GM12878 (cell line): Measurements from ENCODE around the gene PIP4K2A. TPM values are rescaled to one million over a fixed set of nuclear protein-coding genes. Genes with fewer than 3 reads are reported as not detected.

ENCODE experiments used
- ATAC-seq: fragments of 200-7000 bp; cut with Tn5 transposase; 3 replicates; pipeline ENCODE4 v1.9.1; 2020; ENCODE audit warnings: mild to moderate bottlenecking, moderate library complexity
- BruUV-seq: library from RNA; stranded (reverse); fragments of 400-500 nt; replicated peaks from 2 replicates; lab custom pipeline; 2021; lab: Mats Ljungman, UMichigan
- CTCF ChIA-PET: fragments of 300-600 bp; sonication (Branson Sonifier 250); formaldehyde crosslinking; extraction: SDS; loops from one replicate; lab custom pipeline; 2021; ENCODE audit warnings: inconsistent platforms; lab: Yijun Ruan, JAX
- POLR2A ChIA-PET: fragments of 350-600 bp; formaldehyde crosslinking; extraction: SDS; loops from one replicate; lab custom pipeline; 2021; ENCODE audit warnings: inconsistent platforms; lab: Charles Lee
- RAD21 ChIA-PET: fragments of 300-600 bp; sonication (Branson Sonifier 250); formaldehyde crosslinking; loops from one replicate; lab custom pipeline; 2023; ENCODE audit warnings: antibody characterized with exemption; ENCODE audit not compliant: unreplicated experiment; lab: Charles Lee
- SMC1A ChIA-PET: fragments of 300-600 bp; sonication (Branson Sonifier 250); formaldehyde crosslinking; loops from one replicate; lab custom pipeline; 2023; ENCODE audit not compliant: unreplicated experiment, uncharacterized antibody; lab: Charles Lee
- DNase-seq: peaks from one replicate; pipeline ENCODE4 v3.0.0-alpha.2; 2011; ENCODE audit warnings: low read depth, low spot score
- FAIRE-seq: peaks from 3 replicates; lab custom pipeline; 2011; peaks lifted over from hg19 to GRCh38; lab: Jason Lieb, UNC
- H2AFZ ChIP-seq: 2 replicates; pipeline ENCODE4 v1.6.0; 2011; ENCODE audit warnings: low read depth, low read length, control low read depth; ENCODE audit not compliant: control insufficient read depth
- H3K27ac ChIP-seq: 2 replicates; pipeline ENCODE4 v1.5.1; 2011; ENCODE audit warnings: control low read depth; ENCODE audit not compliant: control insufficient read depth, insufficient read depth
- H3K27me3 ChIP-seq, 2 experiments: replicated peaks in 1 of 2; 2 replicates each; pipeline versions ENCODE4 v1.6.0 to v1.6.1; 2011; ENCODE audit warnings: low read length in 1 of 2; ENCODE audit not compliant: control insufficient read depth in 2 of 2, insufficient read depth in 2 of 2
- H3K36me3 ChIP-seq, 2 experiments: 2 replicates each; pipeline ENCODE4 v1.5.1; 2011; ENCODE audit warnings: low read length in 1 of 2; ENCODE audit not compliant: control insufficient read depth in 2 of 2, insufficient read depth in 2 of 2
- H3K4me1 ChIP-seq: 2 replicates; pipeline ENCODE4 v1.6.1; 2011; ENCODE audit warnings: mild to moderate bottlenecking, low read length, moderate library complexity, mixed read lengths; ENCODE audit not compliant: control insufficient read depth, insufficient read depth
- H3K4me2 ChIP-seq: 2 replicates; pipeline ENCODE4 v1.6.0; 2011; ENCODE audit warnings: control low read depth; ENCODE audit not compliant: control insufficient read depth, insufficient read depth
- H3K4me3 ChIP-seq: fragments of 200-600 bp; sonication (generic); 2 replicates; pipeline ENCODE4 v1.5.1; 2016
- H3K79me2 ChIP-seq: 2 replicates; pipeline ENCODE4 v1.6.0; 2011; ENCODE audit warnings: low read length; ENCODE audit not compliant: control insufficient read depth, insufficient read depth
- H3K9ac ChIP-seq: 2 replicates; pipeline ENCODE4 v1.8.0; 2011; ENCODE audit warnings: low read length, control low read depth, mixed read lengths; ENCODE audit not compliant: control insufficient read depth, insufficient read depth
- H3K9me3 ChIP-seq: replicated peaks from 3 replicates; pipeline ENCODE4 v1.5.1; 2011; ENCODE audit warnings: mild to moderate bottlenecking, low read length; ENCODE audit not compliant: control insufficient read depth, insufficient read depth
- H4K20me1 ChIP-seq: 2 replicates; pipeline ENCODE4 v1.6.0; 2011; ENCODE audit not compliant: control insufficient read depth, insufficient read depth
- CHD2 ChIP-seq: IDR thresholded peaks from 2 replicates; pipeline ENCODE4 v1.6.1; 2011; ENCODE audit warnings: low read depth, low read length, improper control_type of control experiment, borderline replicate concordance
- EGR1 ChIP-seq, 2 experiments: IDR thresholded peaks; 1 replicate in 1 of 2; 2 replicates in 1 of 2; pipeline ENCODE4 v1.6.1; 2011 to 2012; ENCODE audit warnings: low read depth in 2 of 2, low read length in 2 of 2, borderline replicate concordance in 1 of 2, mild to moderate bottlenecking in 1 of 2, moderate library complexity in 1 of 2
- JUNB ChIP-seq: IDR thresholded peaks from 2 replicates; pipeline ENCODE4 v1.6.1; 2016; ENCODE audit warnings: antibody characterized with exemption, mild to moderate bottlenecking
- KLF5 ChIP-seq: fragments of 450-650 bp; IDR thresholded peaks from 2 replicates; pipeline ENCODE4 v1.6.1; 2014; ENCODE audit warnings: mild to moderate bottlenecking; ENCODE audit not compliant: partially characterized antibody
- PML ChIP-seq: IDR thresholded peaks from 2 replicates; pipeline ENCODE4 v1.6.1; 2012; ENCODE audit warnings: low read length, inconsistent platforms
- ZZZ3 ChIP-seq: IDR thresholded peaks from 2 replicates; pipeline ENCODE4 v1.6.1; 2011; ENCODE audit warnings: low read depth; ENCODE audit not compliant: control insufficient read depth, insufficient read length
- WGBS: methylation state at CpG from one replicate; pipeline ENCODE4 v1.1.6; 2016; ENCODE audit warnings: low lambda C conversion rate; ENCODE audit not compliant: insufficient replicate concordance, insufficient coverage; ENCODE audit errors: missing lambda C conversion rate; 5-methylcytosine and 5-hydroxymethylcytosine counted together
- in situ Hi-C: fragments of 300-500 bp; cut with MboI; formaldehyde crosslinking; loops from 9 replicates; pipeline ENCODE4 v1.14.3; 2018; ENCODE audit warnings: mixed read lengths
- intact Hi-C: fragments of 100-400 bp; cut with micrococcal nuclease; formaldehyde crosslinking; loops from one replicate; pipeline ENCODE4 v1.14.2; 2022; ENCODE audit not compliant: unreplicated experiment
- polyA plus RNA-seq, 11 experiments: library from polyadenylated mRNA; depleted of rRNA in 4 of 11; unstranded in 6 of 11; stranded (reverse) in 5 of 11; fragments of >200 nt; fragmentation: Nextera tagmentation in 4 of 11; fragmentation: Illumina TruSeq in 1 of 11; extraction: Ambion mirVana in 4 of 11; extraction: Trizol in 1 of 11; gene quantifications; 1 replicate in 1 of 11; 2 replicates in 10 of 11; pipeline versions ENCODE4 v1.2.1 to v1.2.3, GENCODE V29; 2011 to 2016; ENCODE audit warnings: inconsistent platforms in 2 of 11, missing spikeins in 2 of 11, low read depth in 1 of 11
- total RNA-seq, 4 experiments: library from RNA; depleted of rRNA in 3 of 4; stranded (reverse); fragments of >200 nt in 3 of 4; fragmentation: Illumina TruSeq in 1 of 4; extraction: Trizol in 1 of 4; gene quantifications; 2 replicates each; pipeline versions ENCODE4 v1.2.1 to v1.2.3, GENCODE V29; 2013 to 2021
- TF ChIP-seq, protein P1 (sequence below): fragments of 450-650 bp; formaldehyde crosslinking; IDR thresholded peaks from 2 replicates; pipeline ENCODE4 v1.4.0; 2022; ENCODE audit warnings: mild to moderate bottlenecking, moderate library complexity

The PIP4K2A gene
- total and polyA plus RNA-seq, 10 of the 15 experiments (the other 5 are each of a cell fraction or from before 2014, with no cell fraction given) = 54.3 to 139 (median 84.4) TPM

- in situ Hi-C loops (no loop called here), intact Hi-C loops (no loop called here)
- FAIRE-seq = no peak
- ChIA-PET POLR2A (interaction anchor here (0.8 to 2.3 kb wide), 6 partner anchors 10 to 250 kb away, joined by 3 to 6 read pairs (median 3); no protein-coding TSS in a partner anchor), RAD21 (interaction anchor here (0.7 to 5.3 kb wide), 6 partner anchors 15 to 519 kb away, joined by 3 to 48 read pairs (median 12); partner anchors contain the start of gene PIP4K2A), CTCF (interaction anchor here (1.4 to 2.5 kb wide), 2 partner anchors 10 to 15 kb away, joined by 3 to 7 read pairs; no protein-coding TSS in a partner anchor), SMC1A (interaction anchor here (1.5 to 11.0 kb wide), 12 partner anchors 11 to 265 kb away, joined by 4 to 107 read pairs (median 21); partner anchors contain the start of gene PIP4K2A)
- Histone ChIP-seq H3K9ac (no peak overlapping the region), H3K27me3 (no peaks in the 10 kb centered on the region), H2AFZ (no peak overlapping the region), H3K79me2 (peaks cover 98% of the 10 kb centered on the region), H3K4me2 (no peak overlapping the region), H3K27ac (peak overlapping the region; percentile 38), H3K9me3 (no peaks in the 10 kb centered on the region; the same call in 2 of the 3 replicates), H4K20me1 (peaks cover 3% of the 10 kb centered on the region; the same call in 1 of the 2 replicates), H3K36me3 (peaks cover 1 to 2% of the 10 kb centered on the region in 2 experiments; a peak in 2 of 4 replicates), H3K4me1 (peaks cover 43% of the 10 kb centered on the region), H3K4me3 (no peak overlapping the region)
- 100% methylated on average over 1 of the region's 1 CpG for WGBS
- no peak for ATAC-seq
- DNase-seq = no peak
- TF ChIP-seq EGR1 (IDR thresholded peaks at IDR 0.05; ENCODE audit: borderline replicate concordance in 1 of 2, low read depth in 2 of 2, low read length in 2 of 2) (no peak), ZZZ3 (no peak), PML (no peak), CHD2 (no peak), JUNB (no peak), KLF5 (no peak)
- TF ChIP-seq, protein P1, sequence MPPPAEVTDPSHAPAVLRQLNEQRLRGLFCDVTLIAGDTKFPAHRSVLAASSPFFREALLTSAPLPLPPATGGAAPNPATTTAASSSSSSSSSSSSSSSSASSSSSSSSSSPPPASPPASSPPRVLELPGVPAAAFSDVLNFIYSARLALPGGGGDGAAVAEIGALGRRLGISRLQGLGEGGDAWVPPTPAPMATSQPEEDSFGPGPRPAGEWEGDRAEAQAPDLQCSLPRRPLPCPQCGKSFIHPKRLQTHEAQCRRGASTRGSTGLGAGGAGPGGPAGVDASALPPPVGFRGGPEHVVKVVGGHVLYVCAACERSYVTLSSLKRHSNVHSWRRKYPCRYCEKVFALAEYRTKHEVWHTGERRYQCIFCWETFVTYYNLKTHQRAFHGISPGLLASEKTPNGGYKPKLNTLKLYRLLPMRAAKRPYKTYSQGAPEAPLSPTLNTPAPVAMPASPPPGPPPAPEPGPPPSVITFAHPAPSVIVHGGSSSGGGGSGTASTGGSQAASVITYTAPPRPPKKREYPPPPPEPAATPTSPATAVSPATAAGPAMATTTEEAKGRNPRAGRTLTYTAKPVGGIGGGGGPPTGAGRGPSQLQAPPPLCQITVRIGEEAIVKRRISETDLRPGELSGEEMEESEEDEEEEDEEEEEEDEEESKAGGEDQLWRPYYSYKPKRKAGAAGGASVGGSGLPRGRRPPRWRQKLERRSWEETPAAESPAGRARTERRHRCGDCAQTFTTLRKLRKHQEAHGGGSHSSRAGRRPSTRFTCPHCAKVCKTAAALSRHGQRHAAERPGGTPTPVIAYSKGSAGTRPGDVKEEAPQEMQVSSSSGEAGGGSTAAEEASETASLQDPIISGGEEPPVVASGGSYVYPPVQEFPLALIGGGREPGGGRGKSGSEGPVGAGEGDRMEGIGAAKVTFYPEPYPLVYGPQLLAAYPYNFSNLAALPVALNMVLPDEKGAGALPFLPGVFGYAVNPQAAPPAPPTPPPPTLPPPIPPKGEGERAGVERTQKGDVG = no peak
- no TSS peak for BruUV-seq
Measured at GRCh38 chr10:22681301-22681700, 33.1 kb downstream of the PIP4K2A start.
